SK-N-SH (cell line): ENCODE measurements around the gene PRDX5.

Experiments used
- CTCF ChIP-seq: fragments of 200-600 bp; sonication (generic); IDR thresholded peaks from 2 replicates; pipeline ENCODE4 v1.6.1; 2017; ENCODE audit warnings: antibody characterized with exemption, mild to moderate bottlenecking, moderate library complexity
- EP300 ChIP-seq, 2 experiments: IDR thresholded peaks; 2 replicates each; pipeline versions ENCODE4 v1.4.0 to v1.6.1; 2012; ENCODE audit warnings: borderline replicate concordance in 1 of 2, low read depth in 1 of 2, low read length in 1 of 2
- FOXM1 ChIP-seq: IDR thresholded peaks from 2 replicates; pipeline ENCODE4 v1.4.0; 2012; ENCODE audit warnings: low read depth, mild to moderate bottlenecking
- GABPA ChIP-seq: IDR thresholded peaks from 2 replicates; pipeline ENCODE4 v1.4.0; 2012; ENCODE audit warnings: low read depth, mild to moderate bottlenecking
- IRF3 ChIP-seq: fragments of 150-350 bp; IDR thresholded peaks from 2 replicates; pipeline ENCODE4 v1.6.1; 2016; ENCODE audit warnings: mild to moderate bottlenecking, low read depth, low read length
- MAX ChIP-seq: IDR thresholded peaks from 2 replicates; pipeline ENCODE4 v1.4.0; 2012; ENCODE audit warnings: low read depth
- PBX3 ChIP-seq: IDR thresholded peaks from 2 replicates; pipeline ENCODE4; 2012
- POLR2AphosphoS5 ChIP-seq: IDR thresholded peaks from 2 replicates; pipeline ENCODE4 v1.6.1; 2012; ENCODE audit warnings: low read depth, low read length
- REST ChIP-seq: IDR thresholded peaks from 2 replicates; pipeline ENCODE4 v1.6.1; 2012; ENCODE audit warnings: mild to moderate bottlenecking, low read depth, low read length, moderate library complexity
- RFX5 ChIP-seq: IDR thresholded peaks from 2 replicates; pipeline ENCODE4 v1.6.1; 2012; ENCODE audit warnings: mild to moderate bottlenecking, improper control_type of control experiment, low read length
- RXRA ChIP-seq: IDR thresholded peaks from 2 replicates; pipeline ENCODE4 v1.4.0; 2012; ENCODE audit warnings: low read depth, mild to moderate bottlenecking, borderline replicate concordance
- USF2 ChIP-seq: fragments of 150-350 bp; IDR thresholded peaks from 2 replicates; pipeline ENCODE4 v1.6.1; 2017; ENCODE audit warnings: antibody characterized with exemption, low read length, low read depth, borderline replicate concordance
- YY1 ChIP-seq: IDR thresholded peaks from 2 replicates; pipeline ENCODE4 v1.4.0; 2012; ENCODE audit warnings: low read depth, mild to moderate bottlenecking

GRCh38 chr11:64371201-64371600, 53.3 kb downstream of the PRDX5 start:
- TF ChIP-seq CTCF (no peak), EP300 (IDR thresholded peaks at IDR 0.05; ENCODE audit: borderline replicate concordance in 1 of 2, low read depth in 1 of 2, low read length in 1 of 2) (no peak), PBX3 (no peak), YY1 (no peak), MAX (no peak), IRF3 (no peak), RFX5 (no peak), RXRA (no peak), POLR2AphosphoS5 (no peak), USF2 (no peak), FOXM1 (no peak), GABPA (no peak), REST (no peak)
